HepG2 (cell line): ENCODE measurements around the gene RTEL1. TPM values are rescaled to one million over a fixed set of nuclear protein-coding genes. Genes with fewer than 3 reads are reported as not detected.

ENCODE experiments used
- ATAC-seq: fragments of 200-7000 bp; cut with Tn5 transposase; 3 replicates; pipeline ENCODE4 v1.9.1; 2020; ENCODE audit warnings: mild to moderate bottlenecking, moderate library complexity
- BruUV-seq: library from RNA; stranded (reverse); fragments of 400-500 nt; replicated peaks from 2 replicates; lab custom pipeline; 2021; lab: Mats Ljungman, UMichigan
- CTCF ChIA-PET: fragments of 300-600 bp; formaldehyde crosslinking; extraction: SDS; loops from one replicate; lab custom pipeline; 2021; ENCODE audit warnings: low total read pairs, inconsistent platforms, low intra/inter-chr PET ratio; lab: Yijun Ruan, JAX
- POLR2A ChIA-PET: fragments of 350-600 bp; sonication (Branson Sonifier 250); formaldehyde crosslinking; loops from one replicate; lab custom pipeline; 2020; ENCODE audit warnings: antibody characterized with exemption, inconsistent platforms; lab: Yijun Ruan, JAX
- DNase-seq: peaks from one replicate; pipeline ENCODE4 v3.0.0-alpha.2; 2015; ENCODE audit warnings: low spot score
- FAIRE-seq: peaks from 3 replicates; lab custom pipeline; 2011; peaks lifted over from hg19 to GRCh38; lab: Jason Lieb, UNC
- H2AFZ ChIP-seq: one replicate; pipeline ENCODE4 v1.6.1; 2011; ENCODE audit warnings: low read length, inconsistent platforms
- H3K27ac ChIP-seq: fragments of 300-600 bp; 3 replicates; pipeline ENCODE4 v1.8.0; 2011; ENCODE audit warnings: mixed run types, mild to moderate bottlenecking, mixed read lengths, low read length, inconsistent platforms; ENCODE audit not compliant: insufficient read depth; ENCODE audit errors: extremely low read length
- H3K27me3 ChIP-seq, 2 experiments: fragments of 200-600 bp in 1 of 2; 2 replicates in 1 of 2; 3 replicates in 1 of 2; pipeline versions ENCODE4 v1.6.0 to v1.8.0; 2011; ENCODE audit warnings: low read length in 2 of 2, mild to moderate bottlenecking in 2 of 2, moderate library complexity in 2 of 2, inconsistent platforms in 1 of 2; ENCODE audit not compliant: insufficient read depth in 2 of 2, control insufficient read depth in 1 of 2
- H3K36me3 ChIP-seq, 2 experiments: fragments of 200-600 bp in 1 of 2; replicated peaks in 1 of 2; 2 replicates in 1 of 2; 3 replicates in 1 of 2; pipeline versions ENCODE4 v1.5.1 to v1.8.0; 2011; ENCODE audit warnings: low read length in 2 of 2, inconsistent platforms in 1 of 2; ENCODE audit not compliant: insufficient read depth in 2 of 2, control insufficient read depth in 1 of 2
- H3K4me1 ChIP-seq: 2 replicates; pipeline ENCODE4 v1.5.1; 2012; ENCODE audit warnings: low read length, inconsistent platforms; ENCODE audit not compliant: insufficient read depth
- H3K4me2 ChIP-seq: 2 replicates; pipeline ENCODE4 v1.6.0; 2011; ENCODE audit warnings: low read depth, low read length, inconsistent platforms
- H3K4me3 ChIP-seq, 3 experiments: fragments of 200-600 bp in 1 of 3; sonication (generic), shearing (Covaris generic) in 1 of 3; replicated peaks in 1 of 3; 2 replicates each; pipeline ENCODE4 v1.5.1; 2011 to 2016; ENCODE audit warnings: low read length in 3 of 3, inconsistent platforms in 2 of 3, low read depth in 2 of 3, mild to moderate bottlenecking in 2 of 3, control low read depth in 1 of 3, mixed read lengths in 1 of 3; ENCODE audit not compliant: insufficient read depth in 1 of 3
- H3K79me2 ChIP-seq: one replicate; pipeline ENCODE4 v1.6.1; 2011; ENCODE audit warnings: low read length, inconsistent platforms; ENCODE audit not compliant: insufficient read depth
- H3K9ac ChIP-seq: 2 replicates; pipeline ENCODE4 v1.6.0; 2011; ENCODE audit warnings: mild to moderate bottlenecking, low read depth, low read length, inconsistent platforms; ENCODE audit not compliant: insufficient read depth
- H3K9me3 ChIP-seq: 2 replicates; pipeline ENCODE4 v1.5.1; 2012; ENCODE audit warnings: mild to moderate bottlenecking, low read length
- H4K20me1 ChIP-seq: 2 replicates; pipeline ENCODE4 v1.6.0; 2011; ENCODE audit warnings: inconsistent platforms, mild to moderate bottlenecking, low read length, moderate library complexity; ENCODE audit not compliant: insufficient read depth
- AHDC1 ChIP-seq: sonication (generic); formaldehyde crosslinking; IDR thresholded peaks from 2 replicates; pipeline ENCODE4 v1.5.1; 2020; ENCODE audit warnings: mild to moderate bottlenecking, missing genetic modification reagents, borderline replicate concordance
- ARID3A ChIP-seq: IDR thresholded peaks from 2 replicates; pipeline ENCODE4 v1.6.1; 2012; ENCODE audit warnings: low read depth, low read length, improper control_type of control experiment
- GLI4 ChIP-seq: sonication (generic); formaldehyde crosslinking; IDR thresholded peaks from 2 replicates; pipeline ENCODE4 v1.5.1; 2020; ENCODE audit warnings: missing genetic modification reagents, mild to moderate bottlenecking, moderate library complexity, borderline replicate concordance
- HMG20A ChIP-seq: IDR thresholded peaks from 2 replicates; pipeline ENCODE4 v1.6.1; 2016; ENCODE audit warnings: borderline replicate concordance
- IKZF1 ChIP-seq: fragments of 450-650 bp; IDR thresholded peaks from 2 replicates; pipeline ENCODE4 v1.7.1; 2016
- MATR3 ChIP-seq: sonication (generic); formaldehyde crosslinking; IDR thresholded peaks from 2 replicates; pipeline ENCODE4 v1.4.0; 2020; ENCODE audit warnings: missing genetic modification reagents
- MAX ChIP-seq: IDR thresholded peaks from 2 replicates; pipeline ENCODE4 v1.6.1; 2012; ENCODE audit warnings: inconsistent platforms
- MXD1 ChIP-seq: sonication (generic); formaldehyde crosslinking; IDR thresholded peaks from 2 replicates; pipeline ENCODE4 v1.4.0; 2020; ENCODE audit warnings: mild to moderate bottlenecking, missing genetic modification reagents
- PCBP2 ChIP-seq: fragments of 200-400 bp; formaldehyde crosslinking; optimal IDR thresholded peaks from 2 replicates; pipeline ENCODE3; 2018; ENCODE audit warnings: low read length, low read depth; ENCODE audit not compliant: poor library complexity, severe bottlenecking
- PHF20 ChIP-seq: sonication (generic); formaldehyde crosslinking; IDR thresholded peaks from 2 replicates; pipeline ENCODE4 v1.5.0; 2020; ENCODE audit warnings: mild to moderate bottlenecking, missing genetic modification reagents
- ZNF253 ChIP-seq: sonication (generic); formaldehyde crosslinking; IDR thresholded peaks from 2 replicates; pipeline ENCODE4 v1.8.0; 2022; ENCODE audit warnings: mild to moderate bottlenecking, missing genetic modification reagents, borderline replicate concordance
- ZNF746 ChIP-seq: sonication (generic); formaldehyde crosslinking; IDR thresholded peaks from 2 replicates; pipeline ENCODE4 v1.8.0; 2022; ENCODE audit warnings: mild to moderate bottlenecking, missing genetic modification reagents
- WGBS: methylation state at CpG from one replicate; pipeline ENCODE4 v1.1.6; 2017; ENCODE audit warnings: low lambda C conversion rate; 5-methylcytosine and 5-hydroxymethylcytosine counted together
- in situ Hi-C: cut with HindIII; loops from 2 replicates; pipeline ENCODE4 v1.10.0; 2017; ENCODE audit warnings: low pct_unique_long_range_greater_than_20kb; ENCODE audit not compliant: extremely low pct_ligation_motif_present
- intact Hi-C: fragments of 100-400 bp; cut with micrococcal nuclease; formaldehyde crosslinking; loops from one replicate; pipeline ENCODE4 v1.10.0; 2022; ENCODE audit not compliant: unreplicated experiment
- polyA plus RNA-seq, 8 experiments: library from polyadenylated mRNA; depleted of rRNA in 3 of 8; stranded (reverse) in 7 of 8; unstranded in 1 of 8; fragments of >200 nt; fragmentation: Illumina TruSeq in 4 of 8; extraction: Trizol in 4 of 8; gene quantifications; 2 replicates each; pipeline versions ENCODE4 v1.2.1 to v1.2.3, GENCODE V29; 2011 to 2016; ENCODE audit warnings: low read depth in 4 of 8, missing spikeins in 1 of 8, mixed read lengths in 1 of 8; ENCODE audit not compliant: insufficient read depth in 1 of 8
- total RNA-seq, 5 experiments: library from RNA; depleted of rRNA; stranded (reverse); fragments of >200 nt; fragmentation: Illumina TruSeq; extraction: Trizol; gene quantifications; 2 replicates each; pipeline ENCODE4 v1.2.3, GENCODE V29; 2016; ENCODE audit warnings: low read depth in 1 of 5

The RTEL1 gene
- total and polyA plus RNA-seq, 2 of the 13 experiments (the other 11 are each of a cell fraction or from before 2014, with no cell fraction given) = 21.8 to 36.4 TPM

- 0 out of 2 replicates have a peak, but pooled peaks have one; percentile 19 for TF ChIP-seq AHDC1 (CRISPR knock-in tag)
- peak; percentile 69; the same call in 1 of the 2 replicates for TF ChIP-seq ZNF253 (CRISPR knock-in tag)
- TF ChIP-seq PHF20 (CRISPR knock-in tag) = 0 out of 2 replicates have a peak, but pooled peaks have one; percentile 8
- no peak for TF ChIP-seq MAX
- TF ChIP-seq ZNF746 (CRISPR knock-in tag) = 0 out of 2 replicates have a peak, but pooled peaks have one; percentile 55
- TF ChIP-seq, all 625 proteins: peak for 26
Measured at GRCh38 chr20:63642527-63643247, 15.4 kb upstream of the RTEL1 start (continued).

GRCh38 chr20:63643499-63643898 lies 14.6 kb upstream of the RTEL1 start:
- H3K4me1 ChIP-seq = peaks cover 15% of the 10 kb centered on the region
- ATAC-seq (no peak), DNase-seq (no peak), FAIRE-seq (no peak)
- peaks cover 3 to 4% of the 10 kb centered on the region in 2 experiments; a peak in 4 of 5 replicates for H3K36me3 ChIP-seq
- intact Hi-C loops = no loop called here
- no peaks in the 10 kb centered on the region for H4K20me1 ChIP-seq
- H2AFZ ChIP-seq = no peak overlapping the region
- 91% methylated on average over 9 of the region's 10 CpGs for WGBS
- no peaks in the 10 kb centered on the region for H3K79me2 ChIP-seq
- H3K9me3 ChIP-seq = no peaks in the 10 kb centered on the region
- H3K27ac ChIP-seq = no peak overlapping the region
- no peaks in the 10 kb centered on the region for H3K27me3 ChIP-seq
- POLR2A ChIA-PET = interaction anchor here (3.3 kb wide), 1 partner anchor 9 kb away, joined by 58 read pairs; the partner anchor contains the start of gene STMN3
- no peak overlapping the region for H3K9ac ChIP-seq
- in situ Hi-C loops = no loop called here
- H3K4me3 ChIP-seq = no peak overlapping the region
- no peak overlapping the region for H3K4me2 ChIP-seq
- BruUV-seq = no TSS peak
- CTCF ChIA-PET = no interaction called here
- TF ChIP-seq ARID3A (no peak), PCBP2 (no peak), HMG20A (no peak), MXD1 (CRISPR knock-in tag) (no peak), IKZF1 (no peak), MATR3 (CRISPR knock-in tag) (no peak), GLI4 (no peak)
